ENCODE measurements around the gene PRDM11. TPM values are rescaled to one million over a fixed set of nuclear protein-coding genes. Genes with fewer than 3 reads are reported as not detected.
"Not testable (repeated sequence)": the region's sequence is repeated elsewhere in the genome, so short reads cannot be mapped to it uniquely, and the experiment has no call there.

The PRDM11 gene
- total and polyA plus RNA-seq, 2 experiments from 2014 or later: 11.8 to 20.5 TPM

DNA sequence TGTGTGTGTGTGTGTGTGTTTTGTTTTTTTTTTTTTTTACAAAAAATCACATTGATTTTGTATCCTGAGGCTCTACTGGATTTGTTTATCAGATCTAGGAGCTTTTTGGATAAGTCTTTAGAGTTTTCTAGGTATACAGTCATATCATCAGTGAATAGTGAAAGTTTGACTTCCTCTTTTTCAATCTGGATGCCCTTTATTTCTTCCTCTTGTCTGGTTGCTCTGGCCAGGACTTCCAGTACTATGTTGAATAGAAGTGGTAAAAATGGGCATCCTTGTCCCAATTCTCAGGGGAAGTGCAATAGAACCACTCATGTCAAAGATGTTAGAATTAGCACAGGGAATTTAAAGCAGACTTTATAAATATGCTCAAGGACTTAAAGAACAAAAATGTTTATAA lies 32.6 kb upstream of the PRDM11 start:
- peaks cover 6% of the 10 kb centered on the region for H3K27me3 ChIP-seq
- DNase-seq (ENCODE audit: low read depth in 1 of 2, low spot score in 1 of 2): no peak
- H3K9me3 ChIP-seq (ENCODE audit: low read depth): no peaks in the 10 kb centered on the region
- no peak for TF ChIP-seq CTCF (IDR thresholded peaks at IDR 0.05; ENCODE audit: low read depth, low read length)
- no peak overlapping the region for H3K27ac ChIP-seq
- peaks cover 3% of the 10 kb centered on the region for H3K4me1 ChIP-seq (ENCODE audit: low read depth)
- no peaks in the 10 kb centered on the region for H3K36me3 ChIP-seq
- H3K4me3 ChIP-seq: no peak overlapping the region

DNA sequence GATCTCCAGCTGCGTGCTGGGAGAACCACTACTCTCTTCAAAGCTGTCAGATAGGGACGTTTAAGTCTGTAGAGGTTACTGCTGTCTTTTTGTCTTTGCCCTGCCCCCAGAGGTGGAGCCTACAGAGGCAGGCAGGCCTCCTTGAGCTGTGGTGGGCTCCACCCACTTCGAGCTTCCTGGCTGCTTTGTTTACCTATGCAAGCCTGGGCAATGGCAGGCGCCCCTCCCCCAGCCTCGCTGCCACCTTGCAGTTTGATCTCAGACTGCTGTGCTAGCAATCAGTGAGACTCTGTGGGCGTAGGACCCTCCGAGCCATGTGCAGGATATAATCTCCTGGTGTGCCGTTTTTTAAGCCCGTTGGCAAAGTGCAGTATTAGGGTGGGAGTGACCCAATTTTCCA lies 18.6 kb upstream of the PRDM11 start:
- H3K27me3 ChIP-seq: peaks cover 10% of the 10 kb centered on the region
- H3K27ac ChIP-seq; DNase-seq (ENCODE audit: low read depth in 1 of 2, low spot score in 1 of 2); H3K9me3 ChIP-seq (ENCODE audit: low read depth); H3K4me3 ChIP-seq; H3K4me1 ChIP-seq (ENCODE audit: low read depth); H3K36me3 ChIP-seq: not testable (repeated sequence)

DNA sequence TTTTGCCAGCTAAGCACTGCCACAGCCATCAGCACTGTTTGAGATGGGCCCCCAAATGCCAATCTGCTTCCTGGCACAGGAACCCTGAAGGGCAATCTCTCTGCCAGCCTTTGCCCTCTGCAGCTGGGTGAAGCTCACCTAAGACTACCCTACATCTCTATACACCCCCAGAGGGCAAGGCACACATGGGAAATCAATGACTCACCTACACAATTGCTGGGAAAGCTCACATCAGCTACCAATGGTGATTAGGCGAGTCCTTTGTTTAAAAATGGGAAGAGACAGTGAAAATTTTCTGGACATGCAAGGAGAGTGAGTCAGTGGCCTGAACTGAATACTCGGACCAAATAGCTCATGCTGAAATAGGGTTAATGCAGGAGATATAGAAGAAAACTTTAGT lies 12.6 kb upstream of the PRDM11 start:
- Histone ChIP-seq H3K4me3 (no peak overlapping the region), H3K36me3 (no peaks in the 10 kb centered on the region), H3K9me3 (ENCODE audit: low read depth) (no peaks in the 10 kb centered on the region), H3K27ac (no peak overlapping the region), H3K4me1 (ENCODE audit: low read depth) (no peaks in the 10 kb centered on the region), H3K27me3 (peaks cover 22% of the 10 kb centered on the region)
- TF ChIP-seq CTCF (IDR thresholded peaks at IDR 0.05; ENCODE audit: low read depth, low read length): no peak
- no peak for DNase-seq (ENCODE audit: low read depth in 1 of 2, low spot score in 1 of 2)

GRCh38 chr11:45141171-45141570 lies 5.3 kb upstream of the PRDM11 start:
- H3K36me3 ChIP-seq: no peaks in the 10 kb centered on the region
- peaks cover 50% of the 10 kb centered on the region for H3K27me3 ChIP-seq
- no peaks in the 10 kb centered on the region for H3K9me3 ChIP-seq (ENCODE audit: low read depth)
- H3K4me1 ChIP-seq (ENCODE audit: low read depth): no peaks in the 10 kb centered on the region
- DNase-seq (ENCODE audit: low read depth in 1 of 2, low spot score in 1 of 2): no peak
- H3K27ac ChIP-seq: no peak overlapping the region
- H3K4me3 ChIP-seq: no peak overlapping the region
- no peak for TF ChIP-seq CTCF (IDR thresholded peaks at IDR 0.05; ENCODE audit: low read depth, low read length)

DNA sequence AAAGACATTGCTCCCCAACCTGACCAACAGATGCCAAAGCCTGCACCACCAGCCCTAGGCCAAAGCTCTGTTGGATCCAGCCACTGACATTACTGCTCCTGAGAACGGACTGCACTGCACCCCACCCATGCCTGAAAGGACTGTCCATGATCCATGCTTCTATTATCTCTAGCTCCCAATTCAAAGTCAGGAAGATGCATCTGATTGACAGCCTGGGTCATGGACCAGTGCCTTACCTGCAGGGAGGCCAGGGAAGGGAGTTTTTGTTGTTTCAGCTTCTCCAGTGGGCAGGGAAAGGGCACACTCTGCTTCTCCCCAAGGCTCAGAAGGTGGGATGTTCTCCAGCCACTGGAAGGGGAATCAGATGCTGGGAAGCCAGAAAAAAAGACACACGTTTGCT lies 4.8 kb upstream of the PRDM11 start:
- Histone ChIP-seq H3K4me3 (no peak overlapping the region), H3K27me3 (peaks cover 50% of the 10 kb centered on the region), H3K4me1 (ENCODE audit: low read depth) (no peaks in the 10 kb centered on the region), H3K36me3 (no peaks in the 10 kb centered on the region), H3K27ac (no peak overlapping the region), H3K9me3 (ENCODE audit: low read depth) (no peaks in the 10 kb centered on the region)
- DNase-seq (ENCODE audit: low read depth in 1 of 2, low spot score in 1 of 2): no peak
- no peak for TF ChIP-seq CTCF (IDR thresholded peaks at IDR 0.05; ENCODE audit: low read depth, low read length)

DNA sequence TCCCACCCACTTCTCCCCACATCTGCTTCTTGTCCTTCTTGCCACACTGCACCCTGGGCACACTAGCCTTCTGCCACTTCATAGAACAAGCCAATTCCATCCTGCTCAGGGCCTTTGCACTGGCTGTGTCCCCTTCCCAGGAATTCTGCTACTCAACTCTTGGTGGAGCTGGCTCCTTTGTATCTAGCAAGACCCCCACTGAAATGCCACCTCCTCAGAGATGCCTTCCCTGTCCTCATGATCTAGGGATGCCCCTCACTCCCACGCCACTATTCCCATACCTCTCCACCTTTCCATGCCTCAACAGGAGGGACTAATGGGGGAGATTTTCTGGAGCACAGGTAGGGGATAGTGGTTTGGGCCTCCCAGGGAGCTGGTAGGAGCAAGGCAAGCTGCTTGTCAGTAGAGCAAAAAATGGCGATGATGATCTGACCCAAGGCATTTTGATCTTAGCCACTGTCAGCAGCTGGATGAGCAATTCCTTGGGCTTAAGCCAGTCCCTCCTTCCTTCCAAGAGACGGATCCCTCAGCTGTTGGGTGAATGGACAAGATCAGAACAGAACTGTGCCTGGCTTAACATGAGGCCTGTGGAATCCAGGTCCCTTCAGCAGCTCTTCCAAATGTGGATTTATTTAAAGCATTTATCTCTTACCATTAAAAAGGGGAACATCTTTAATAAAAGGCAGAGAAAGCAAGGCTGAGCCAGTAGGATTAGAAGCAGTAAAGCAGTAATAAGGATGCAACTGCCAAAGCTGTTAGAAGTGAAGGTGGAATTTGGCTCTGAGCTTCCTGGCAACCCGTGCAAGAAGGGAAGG lies 4.0 kb upstream of the PRDM11 start:
- H3K9me3 ChIP-seq (ENCODE audit: low read depth): no peaks in the 10 kb centered on the region
- no peak for TF ChIP-seq CTCF (IDR thresholded peaks at IDR 0.05; ENCODE audit: low read depth, low read length)
- H3K27me3 ChIP-seq: peaks cover 50% of the 10 kb centered on the region
- no peak overlapping the region for H3K4me3 ChIP-seq
- peak in 1 of 2 donors; percentile 51 for DNase-seq (ENCODE audit: low read depth in 1 of 2, low spot score in 1 of 2)
- no peak overlapping the region for H3K27ac ChIP-seq
- no peaks in the 10 kb centered on the region for H3K36me3 ChIP-seq
- H3K4me1 ChIP-seq (ENCODE audit: low read depth): no peaks in the 10 kb centered on the region

All from cardiac muscle cell (in vitro differentiated cells and primary cell).